ENCODE results near the gene CLDN7.

CLDN7 gene

DNA sequence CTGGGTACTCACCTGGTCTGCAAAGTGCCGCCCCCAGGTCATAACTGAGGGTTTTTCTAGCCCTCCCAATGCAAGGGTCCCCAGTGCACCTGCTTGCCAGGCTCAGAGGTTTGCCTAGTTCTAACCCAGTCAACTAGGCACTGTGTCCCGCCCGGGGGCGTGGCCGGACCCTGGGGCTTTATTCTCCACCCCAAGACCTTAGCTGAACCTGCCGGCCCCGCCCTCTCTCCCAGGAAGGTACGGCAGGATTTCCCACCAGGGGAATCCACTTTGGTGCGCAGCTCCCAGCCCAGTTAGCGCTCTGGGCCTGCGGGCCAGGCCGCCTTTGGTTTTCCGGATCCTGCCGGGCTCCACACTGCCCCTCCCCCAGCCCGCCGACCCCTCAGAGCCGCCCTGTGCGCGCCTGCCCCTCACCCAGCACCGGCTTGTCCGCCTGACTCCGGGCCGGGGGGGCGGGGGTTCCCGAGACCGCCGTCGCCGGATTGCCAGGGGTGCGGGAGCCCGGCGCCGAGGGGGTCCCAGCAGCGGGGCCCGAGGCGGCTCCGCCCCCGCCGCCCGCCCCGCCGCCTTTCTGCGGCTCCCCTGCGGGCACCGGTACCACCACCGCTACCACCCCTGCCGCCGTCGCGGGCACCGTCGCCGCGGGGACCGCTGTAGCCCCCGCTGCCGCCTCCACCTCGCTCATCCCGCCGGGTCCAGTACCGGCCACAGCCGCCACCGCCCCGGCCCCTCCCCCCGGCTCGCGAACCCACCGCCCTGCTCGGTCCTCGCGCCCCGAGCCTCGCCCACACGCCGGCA is 31.7 kb upstream of the CLDN7 start:
- Mint-ChIP-seq H3K4me3 (peak overlapping the region; percentile 6), H3K27ac (no peak overlapping the region)

DNA sequence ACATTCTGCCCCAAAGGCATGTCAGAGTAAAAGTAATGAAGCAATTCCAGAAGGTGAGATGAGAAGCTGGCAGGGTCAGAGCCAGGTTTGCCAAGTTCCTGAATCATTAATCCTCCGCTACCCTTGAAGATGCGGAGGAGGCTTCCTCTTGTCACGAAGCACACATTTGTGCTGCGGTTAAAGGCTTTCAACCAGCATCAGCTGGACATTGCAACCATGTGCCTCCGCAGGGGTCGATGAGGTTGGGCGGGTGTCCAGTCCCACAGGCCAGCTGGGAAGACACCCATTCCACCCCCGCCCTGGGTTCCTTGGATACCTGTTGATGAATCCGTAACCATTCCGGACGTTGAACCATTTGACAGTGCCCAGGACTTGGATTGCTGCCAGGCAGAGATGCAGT is 30.9 kb upstream of the CLDN7 start:
- peaks cover 30% of the 10 kb centered on the region for H3K4me1 Mint-ChIP-seq (ENCODE audit: low read depth)
- no peaks in the 10 kb centered on the region for H3K36me3 Mint-ChIP-seq (ENCODE audit: low read depth)
- peaks cover 87% of the 10 kb centered on the region for H3K27me3 Mint-ChIP-seq
- no peak overlapping the region for H3K27ac Mint-ChIP-seq
- no peak overlapping the region for H3K4me3 Mint-ChIP-seq
- intact Hi-C loops (cut with micrococcal nuclease): no loop called here
- no peaks in the 10 kb centered on the region for H3K9me3 Mint-ChIP-seq

More for the DNA sequence above, 31.7 kb upstream of the CLDN7 start:
- peaks cover 30% of the 10 kb centered on the region for H3K4me1 Mint-ChIP-seq (ENCODE audit: low read depth)
- H3K27me3 Mint-ChIP-seq: peaks cover 84% of the 10 kb centered on the region
- H3K9me3 Mint-ChIP-seq: no peaks in the 10 kb centered on the region
- intact Hi-C loops (cut with micrococcal nuclease): no loop called here
- no peaks in the 10 kb centered on the region for H3K36me3 Mint-ChIP-seq (ENCODE audit: low read depth)

DNA sequence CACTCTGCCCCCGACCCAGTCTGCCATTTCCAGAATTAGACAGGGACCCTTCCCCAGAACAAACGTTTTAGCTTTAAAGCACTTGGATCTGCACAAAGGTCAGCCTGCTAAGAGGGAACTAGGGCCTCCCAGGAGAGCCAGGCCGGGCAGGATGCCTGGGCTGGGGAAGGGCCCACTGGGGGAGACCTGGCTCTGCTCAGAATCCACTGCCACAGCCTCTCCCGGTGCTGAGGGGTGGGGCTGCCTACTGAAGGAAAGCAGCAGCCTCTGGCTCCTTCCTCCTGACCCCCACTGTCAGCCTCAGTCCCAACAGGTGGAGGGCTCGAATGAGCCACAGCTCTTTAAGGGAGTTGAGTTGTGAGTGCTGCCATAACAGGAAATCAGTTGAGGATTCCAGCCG is 30.5 kb upstream of the CLDN7 start:
- Mint-ChIP-seq H3K9me3 (no peaks in the 10 kb centered on the region), H3K4me1 (ENCODE audit: low read depth) (peaks cover 30% of the 10 kb centered on the region), H3K27me3 (peaks cover 87% of the 10 kb centered on the region), H3K4me3 (no peak overlapping the region), H3K27ac (no peak overlapping the region), H3K36me3 (ENCODE audit: low read depth) (no peaks in the 10 kb centered on the region)
- intact Hi-C loops (cut with micrococcal nuclease): no loop called here

DNA sequence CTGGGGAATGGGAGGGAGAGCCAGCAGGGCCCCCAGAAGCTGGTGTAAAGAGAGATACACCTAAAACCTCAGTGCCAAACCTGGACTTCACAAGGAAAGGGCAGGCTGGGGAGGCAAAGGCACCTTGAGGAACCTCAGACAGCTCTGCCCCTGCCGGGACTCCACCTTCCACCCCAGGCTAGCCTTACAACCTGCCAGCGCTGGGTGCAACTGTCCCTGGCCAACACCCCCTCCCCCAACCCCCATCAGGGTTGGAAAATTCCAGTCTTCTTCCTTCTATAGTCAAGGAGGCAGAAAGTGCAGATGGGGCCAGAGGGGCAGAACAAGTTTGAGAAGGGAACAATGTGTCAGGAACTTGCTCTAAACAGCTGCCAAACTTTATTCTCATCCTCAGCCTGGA is 29.9 kb upstream of the CLDN7 start:
- H3K36me3 Mint-ChIP-seq (ENCODE audit: low read depth): no peaks in the 10 kb centered on the region
- no peak overlapping the region for H3K27ac Mint-ChIP-seq
- H3K9me3 Mint-ChIP-seq: no peaks in the 10 kb centered on the region
- H3K4me3 Mint-ChIP-seq: no peak overlapping the region
- intact Hi-C loops (cut with micrococcal nuclease): no loop called here
- peaks cover 91% of the 10 kb centered on the region for H3K27me3 Mint-ChIP-seq
- H3K4me1 Mint-ChIP-seq (ENCODE audit: low read depth): peaks cover 30% of the 10 kb centered on the region

DNA sequence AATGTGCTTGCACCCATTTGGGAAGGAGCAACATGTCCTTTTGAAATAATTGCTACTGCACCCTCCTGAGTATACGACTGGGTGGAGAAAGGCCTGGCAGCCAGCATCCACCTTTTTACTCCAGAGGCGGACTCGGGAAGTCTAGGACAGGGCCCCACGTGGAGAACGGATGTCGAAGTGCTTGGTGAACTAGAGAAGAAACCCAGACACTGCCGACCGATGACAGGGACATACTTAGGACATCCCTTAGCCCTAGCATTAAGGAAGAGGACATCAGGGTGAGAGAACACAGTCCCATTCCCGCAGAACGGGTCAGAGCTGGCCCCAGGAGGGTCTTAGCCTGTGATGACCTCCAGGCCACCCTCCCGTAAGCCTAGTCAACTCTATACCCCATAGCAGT is 28.4 kb upstream of the CLDN7 start:
- Mint-ChIP-seq H3K27ac (no peak overlapping the region), H3K27me3 (peaks cover 91% of the 10 kb centered on the region), H3K4me1 (ENCODE audit: low read depth) (peaks cover 17% of the 10 kb centered on the region), H3K36me3 (ENCODE audit: low read depth) (no peaks in the 10 kb centered on the region), H3K9me3 (no peaks in the 10 kb centered on the region), H3K4me3 (no peak overlapping the region)
- intact Hi-C loops (cut with micrococcal nuclease): no loop called here

DNA sequence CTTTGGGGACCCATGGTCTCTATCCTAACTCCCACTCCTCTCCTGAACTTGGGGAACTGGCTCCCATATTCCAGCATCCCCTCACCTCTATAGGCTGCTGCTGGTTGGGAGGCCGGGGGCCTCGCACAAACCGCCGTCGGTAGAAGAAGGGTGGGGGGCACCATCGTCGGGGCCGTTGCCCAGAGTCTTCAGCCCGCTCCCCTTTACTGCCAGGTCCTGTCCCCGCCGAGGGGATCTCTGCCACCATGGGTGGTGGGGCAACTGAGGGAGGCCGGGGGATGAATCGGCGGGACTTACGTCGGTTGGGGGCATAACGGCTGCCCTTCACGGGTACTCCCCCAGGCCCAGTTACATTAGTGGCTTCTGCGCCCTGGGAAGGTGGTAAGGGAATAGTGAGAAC is 27.9 kb upstream of the CLDN7 start:
- Mint-ChIP-seq H3K27ac (no peak overlapping the region), H3K4me3 (no peak overlapping the region), H3K9me3 (no peaks in the 10 kb centered on the region), H3K27me3 (peaks cover 91% of the 10 kb centered on the region), H3K36me3 (ENCODE audit: low read depth) (no peaks in the 10 kb centered on the region), H3K4me1 (ENCODE audit: low read depth) (peaks cover 13% of the 10 kb centered on the region)
- intact Hi-C loops (cut with micrococcal nuclease): no loop called here

DNA sequence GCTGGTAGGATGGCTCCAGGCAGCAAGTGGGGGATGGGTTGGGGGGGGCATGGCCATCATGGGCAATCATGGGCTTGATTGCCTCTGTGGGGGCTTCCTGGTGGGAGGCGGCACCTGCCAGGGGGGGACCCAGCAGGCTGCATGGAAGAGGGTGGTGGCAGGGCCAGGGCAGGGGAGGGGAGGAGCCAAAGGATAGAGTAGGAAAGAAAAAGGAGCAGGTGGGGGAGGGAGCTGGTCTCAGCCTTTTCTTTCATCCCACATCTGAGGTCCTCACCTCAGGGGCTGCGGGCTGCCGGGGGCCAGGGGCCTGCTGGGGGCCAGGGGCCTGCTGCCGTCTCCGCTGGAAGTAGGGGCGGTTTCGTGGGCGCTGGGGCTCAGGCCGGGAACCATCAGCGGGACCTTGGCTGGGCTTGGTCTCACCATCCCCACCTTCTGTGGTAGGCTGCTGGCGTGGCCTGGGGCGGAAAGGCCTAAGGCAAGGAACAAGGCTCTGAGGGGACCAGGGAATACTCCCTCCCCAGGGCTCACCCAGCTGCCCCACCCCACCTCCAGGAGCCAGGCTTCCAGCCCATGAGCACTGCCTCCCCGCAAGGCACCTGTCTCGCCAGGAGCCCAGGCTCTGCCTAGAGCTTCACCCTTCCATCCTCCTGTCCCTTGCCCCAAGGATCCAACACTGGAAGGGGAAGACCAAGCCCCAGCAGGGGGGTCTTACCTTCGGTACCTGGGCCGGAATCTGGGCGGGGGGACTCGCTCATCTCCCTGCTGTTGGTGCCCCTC is 27.2 kb upstream of the CLDN7 start:
- intact Hi-C loops (cut with micrococcal nuclease): loop anchor here (10.0 kb wide), 1 partner anchor 45 kb away; the partner anchor contains the start of gene ACAP1
- peaks cover 8% of the 10 kb centered on the region for H3K4me1 Mint-ChIP-seq (ENCODE audit: low read depth)
- H3K36me3 Mint-ChIP-seq (ENCODE audit: low read depth): no peaks in the 10 kb centered on the region
- H3K9me3 Mint-ChIP-seq: no peaks in the 10 kb centered on the region
- H3K27ac Mint-ChIP-seq: no peak overlapping the region
- H3K4me3 Mint-ChIP-seq: no peak overlapping the region
- H3K27me3 Mint-ChIP-seq: peaks cover 91% of the 10 kb centered on the region

DNA sequence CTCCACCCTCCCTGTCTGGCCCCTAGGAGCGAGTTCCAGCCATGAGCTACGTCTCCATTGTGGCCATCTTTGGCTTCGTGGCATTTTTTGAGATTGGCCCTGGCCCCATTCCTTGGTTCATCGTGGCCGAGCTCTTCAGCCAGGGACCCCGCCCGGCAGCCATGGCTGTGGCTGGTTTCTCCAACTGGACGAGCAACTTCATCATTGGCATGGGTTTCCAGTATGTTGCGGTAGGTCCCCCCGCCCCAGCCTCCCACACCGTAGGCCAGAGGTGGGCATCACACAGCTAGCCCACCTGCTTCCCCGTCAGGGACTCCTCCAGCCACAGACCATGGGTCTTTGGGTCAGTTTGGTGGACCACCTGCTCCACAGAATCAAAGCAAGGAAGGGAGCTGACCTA is 23.4 kb upstream of the CLDN7 start:
- Mint-ChIP-seq H3K9me3 (no peaks in the 10 kb centered on the region), H3K27me3 (peaks cover 94% of the 10 kb centered on the region), H3K27ac (no peak overlapping the region), H3K36me3 (ENCODE audit: low read depth) (no peaks in the 10 kb centered on the region), H3K4me1 (ENCODE audit: low read depth) (peaks cover 36% of the 10 kb centered on the region), H3K4me3 (no peak overlapping the region)
- intact Hi-C loops (cut with micrococcal nuclease): loop anchor here (10.0 kb wide), 1 partner anchor 49 kb away; the partner anchor contains the start of gene ACAP1

DNA sequence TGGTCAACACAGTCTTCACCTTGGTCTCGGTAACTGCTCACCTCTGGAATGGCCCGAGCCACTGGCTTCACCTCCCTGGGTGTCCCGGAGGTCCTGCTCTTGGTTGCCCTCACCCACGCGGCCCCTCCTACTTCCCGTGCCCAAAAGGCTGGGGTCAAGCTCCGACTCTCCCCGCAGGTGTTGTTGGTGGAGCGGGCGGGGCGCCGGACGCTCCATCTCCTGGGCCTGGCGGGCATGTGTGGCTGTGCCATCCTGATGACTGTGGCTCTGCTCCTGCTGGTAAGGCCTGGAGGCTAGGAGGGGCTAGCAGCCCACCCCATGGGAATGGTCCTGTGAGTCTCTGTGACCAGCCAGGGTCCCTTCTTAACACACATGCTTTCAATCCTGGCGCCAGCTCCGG is 22.6 kb upstream of the CLDN7 start:
- H3K4me3 Mint-ChIP-seq: no peak overlapping the region
- H3K27me3 Mint-ChIP-seq: peaks cover 93% of the 10 kb centered on the region
- H3K9me3 Mint-ChIP-seq: no peaks in the 10 kb centered on the region
- H3K4me1 Mint-ChIP-seq (ENCODE audit: low read depth): peaks cover 44% of the 10 kb centered on the region
- no peak overlapping the region for H3K27ac Mint-ChIP-seq
- intact Hi-C loops (cut with micrococcal nuclease): loop anchor here (5.0 to 10.0 kb wide), 2 partner anchors 43 to 50 kb away; partner anchors contain the start of genes ACAP1 and GABARAP
- no peaks in the 10 kb centered on the region for H3K36me3 Mint-ChIP-seq (ENCODE audit: low read depth)

DNA sequence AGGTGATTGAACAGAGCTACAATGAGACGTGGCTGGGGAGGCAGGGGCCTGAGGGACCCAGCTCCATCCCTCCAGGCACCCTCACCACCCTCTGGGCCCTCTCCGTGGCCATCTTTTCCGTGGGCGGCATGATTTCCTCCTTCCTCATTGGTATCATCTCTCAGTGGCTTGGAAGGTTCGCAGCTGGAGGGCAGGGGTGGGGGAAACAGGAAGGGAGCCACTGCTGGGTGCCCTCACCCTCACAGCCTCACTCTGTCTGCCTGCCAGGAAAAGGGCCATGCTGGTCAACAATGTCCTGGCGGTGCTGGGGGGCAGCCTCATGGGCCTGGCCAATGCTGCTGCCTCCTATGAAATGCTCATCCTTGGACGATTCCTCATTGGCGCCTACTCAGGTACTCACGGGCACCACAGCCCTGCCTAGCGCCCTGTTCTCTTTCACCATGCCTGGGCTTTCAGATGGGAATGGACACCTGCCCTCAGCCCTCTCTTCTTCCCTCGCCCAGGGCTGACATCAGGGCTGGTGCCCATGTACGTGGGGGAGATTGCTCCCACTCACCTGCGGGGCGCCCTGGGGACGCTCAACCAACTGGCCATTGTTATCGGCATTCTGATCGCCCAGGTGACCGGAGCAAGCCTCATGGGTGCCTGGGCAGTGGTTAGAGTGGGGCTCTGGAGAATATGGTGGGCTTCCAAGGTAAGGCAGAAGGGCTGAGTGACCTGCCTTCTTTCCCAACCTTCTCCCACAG is 21.4 kb upstream of the CLDN7 start:
- Mint-ChIP-seq H3K36me3 (ENCODE audit: low read depth) (no peaks in the 10 kb centered on the region), H3K4me3 (no peak overlapping the region), H3K27me3 (peaks cover 97% of the 10 kb centered on the region), H3K4me1 (ENCODE audit: low read depth) (peaks cover 47% of the 10 kb centered on the region), H3K27ac (peak overlapping the region; percentile 57), H3K9me3 (no peaks in the 10 kb centered on the region)
- intact Hi-C loops (cut with micrococcal nuclease): loop anchor here (5.0 to 10.0 kb wide), 2 partner anchors 41 to 51 kb away; partner anchors contain the start of genes ACAP1 and GABARAP

DNA sequence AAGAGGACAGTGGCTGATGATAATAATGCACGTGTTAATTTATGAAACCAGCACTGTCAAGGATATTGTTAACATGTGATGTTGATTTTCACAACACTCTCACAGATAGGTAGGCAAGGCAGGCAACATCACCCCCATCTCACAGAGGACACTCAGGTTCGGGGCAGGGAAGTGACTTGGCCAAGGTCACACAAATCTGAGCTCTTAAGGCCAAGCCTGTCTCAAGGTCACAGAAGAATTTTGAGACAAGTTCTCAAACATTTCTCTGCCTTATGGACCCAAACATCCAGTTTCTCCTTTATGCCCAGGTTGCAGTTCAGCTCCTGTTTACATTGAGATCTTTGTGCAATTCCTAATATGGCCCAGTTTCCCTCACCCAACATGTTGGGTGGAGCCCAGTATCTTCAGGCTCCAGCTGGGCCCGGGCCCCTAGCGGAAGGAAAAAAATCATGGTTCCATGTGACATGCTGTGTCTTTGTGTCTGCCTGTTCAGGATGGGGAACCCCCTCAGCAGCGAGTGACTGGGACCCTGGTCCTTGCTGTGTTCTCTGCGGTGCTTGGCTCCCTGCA is 20.6 kb upstream of the CLDN7 start:
- Mint-ChIP-seq H3K27me3 (peaks cover 92% of the 10 kb centered on the region), H3K4me3 (no peak overlapping the region)

DNA sequence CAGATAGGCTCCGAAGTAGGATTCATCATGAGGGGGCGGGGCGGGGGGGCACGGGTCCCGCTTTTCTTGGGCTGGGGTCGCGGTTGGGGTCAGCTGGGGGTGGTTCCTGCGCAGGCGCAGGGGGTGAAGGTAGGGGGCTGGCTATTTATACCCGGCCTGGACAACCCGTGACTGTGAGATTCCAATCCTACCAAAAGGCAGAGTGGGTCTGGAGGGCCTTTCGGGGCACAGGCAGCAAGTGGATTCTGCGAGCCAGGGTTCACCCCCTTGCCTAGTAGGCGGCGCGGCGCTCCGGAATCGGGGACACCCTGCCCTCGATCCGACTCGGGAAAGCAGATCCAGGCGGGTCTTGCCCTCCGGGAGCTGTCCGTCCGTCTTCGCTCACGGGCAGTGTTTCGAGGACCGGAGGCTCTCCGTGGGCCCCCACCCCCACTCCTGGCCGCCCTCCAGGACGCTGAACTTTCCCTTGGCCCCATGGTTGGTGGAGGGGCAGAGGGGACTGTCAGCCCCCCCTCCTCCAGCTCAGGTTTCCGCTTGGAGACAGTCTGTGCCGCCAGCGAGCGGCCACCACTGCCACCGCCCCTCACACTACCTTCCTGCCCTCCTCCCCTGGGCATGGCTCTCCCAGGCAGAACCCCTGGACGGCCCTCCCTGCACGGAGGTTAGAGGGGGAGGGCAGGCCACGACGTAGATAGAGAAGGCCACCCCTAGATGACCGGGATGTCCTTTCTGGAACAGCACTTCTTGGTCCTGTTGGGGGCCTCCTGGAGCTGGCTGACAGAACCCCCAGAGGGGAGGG is 19.9 kb upstream of the CLDN7 start:
- Mint-ChIP-seq H3K4me3 (peak overlapping the region; percentile 73), H3K36me3 (ENCODE audit: low read depth) (no peaks in the 10 kb centered on the region), H3K4me1 (ENCODE audit: low read depth) (peaks cover 47% of the 10 kb centered on the region), H3K27me3 (peaks cover 89% of the 10 kb centered on the region), H3K9me3 (no peaks in the 10 kb centered on the region), H3K27ac (peak overlapping the region; percentile 57)
- intact Hi-C loops (cut with micrococcal nuclease): loop anchor here (1.0 to 10.0 kb wide), 3 partner anchors 30 to 53 kb away; partner anchors contain the start of genes ACAP1, ELP5 and GABARAP

More for the DNA sequence above, 20.6 kb upstream of the CLDN7 start:
- intact Hi-C loops (cut with micrococcal nuclease): loop anchor here (5.0 to 10.0 kb wide), 2 partner anchors 41 to 52 kb away; partner anchors contain the start of genes ACAP1 and GABARAP
- H3K4me1 Mint-ChIP-seq (ENCODE audit: low read depth): peaks cover 47% of the 10 kb centered on the region
- H3K9me3 Mint-ChIP-seq: no peaks in the 10 kb centered on the region
- peak overlapping the region; percentile 57 for H3K27ac Mint-ChIP-seq
- no peaks in the 10 kb centered on the region for H3K36me3 Mint-ChIP-seq (ENCODE audit: low read depth)

All from dendritic cell treated with granulocyte-macrophage colony-stimulating factor and Interleukin-4, amounts not matched to agents 40 ng/mL and 50 ng/mL, for 4 days (primary cell).